ENCODE measurements around the gene SPSB3.

Gene SPSB3

GRCh38 chr16:1771188-1771863 lies 11.0 kb downstream of the SPSB3 start, which contains the start of gene NME3:
NME3 (minus strand) TSS chr16:1771543; CDS start chr16:1771534, 9 bp downstream.
- H3K4me1 Mint-ChIP-seq, result peaks cover 21 to 50% of the 10 kb centered on the region in 2 donors
- peak within 1 kb of the TSS; percentile 98 for H3K27ac Mint-ChIP-seq
- DNase-seq, result peak; percentile 64
- no peaks in the 10 kb centered on the region for H3K27me3 Mint-ChIP-seq
- no peaks in the 10 kb centered on the region for H3K9me3 Mint-ChIP-seq
- H3K4me3 Mint-ChIP-seq, result peak within 1 kb of the TSS; percentile 91 to 99
- H3K36me3 Mint-ChIP-seq, result peaks cover 38 to 41% of the 10 kb centered on the region in 2 donors
- peak; percentile 50 to 60 for ATAC-seq (replicated peaks)

- no peaks in the 10 kb centered on the region for H3K27me3 Mint-ChIP-seq
- H3K9me3 Mint-ChIP-seq, result no peaks in the 10 kb centered on the region
- H3K36me3 Mint-ChIP-seq, result peaks cover 36 to 41% of the 10 kb centered on the region in 2 donors
- DNase-seq, result peak; percentile 66
- peaks cover 21 to 50% of the 10 kb centered on the region in 2 donors for H3K4me1 Mint-ChIP-seq
- peak; percentile 46 to 51 for ATAC-seq (replicated peaks)
- H3K27ac Mint-ChIP-seq, result peak overlapping the region; percentile 93
- H3K4me3 Mint-ChIP-seq, result peak overlapping the region; percentile 91 to 99
Observed at GRCh38 chr16:1770328-1771187, 11.8 kb downstream of the SPSB3 start.

GRCh38 chr16:1769402-1770300 lies 12.7 kb downstream of the SPSB3 start:
- H3K27me3 Mint-ChIP-seq, result no peaks in the 10 kb centered on the region
- no peaks in the 10 kb centered on the region for H3K9me3 Mint-ChIP-seq
- ATAC-seq (replicated peaks), result no peak

GRCh38 chr16:1768767-1769401 lies 13.5 kb downstream of the SPSB3 start:
- Mint-ChIP-seq H3K36me3 (peaks cover 38 to 44% of the 10 kb centered on the region in 2 donors), H3K27ac (peak overlapping the region; percentile 80), H3K4me1 (peaks cover 20 to 38% of the 10 kb centered on the region in 2 donors), H3K9me3 (no peaks in the 10 kb centered on the region), H3K4me3 (peak overlapping the region in 1 of 2 donors; percentile 25), H3K27me3 (no peaks in the 10 kb centered on the region)
- ATAC-seq (replicated peaks) (no peak), DNase-seq (no peak)

More at GRCh38 chr16:1769402-1770300, 12.7 kb downstream of the SPSB3 start:
- DNase-seq, result no peak
- Mint-ChIP-seq H3K27ac (peak overlapping the region; percentile 93), H3K36me3 (peaks cover 38 to 44% of the 10 kb centered on the region in 2 donors), H3K4me1 (peaks cover 21 to 45% of the 10 kb centered on the region in 2 donors), H3K4me3 (peak overlapping the region; percentile 91 to 99)

- H3K36me3 Mint-ChIP-seq, result peaks cover 38 to 44% of the 10 kb centered on the region in 2 donors
- H3K4me3 Mint-ChIP-seq, result peak overlapping the region in 1 of 2 donors; percentile 8
- ATAC-seq (replicated peaks) (no peak), DNase-seq (no peak)
- H3K27ac Mint-ChIP-seq, result peak overlapping the region; percentile 84
- H3K4me1 Mint-ChIP-seq, result peaks cover 18 to 36% of the 10 kb centered on the region in 2 donors
- no peaks in the 10 kb centered on the region for H3K9me3 Mint-ChIP-seq
- no peaks in the 10 kb centered on the region for H3K27me3 Mint-ChIP-seq
Observed at GRCh38 chr16:1768061-1768766, 14.2 kb downstream of the SPSB3 start.

GRCh38 chr16:1767116-1767994 lies 15.0 kb downstream of the SPSB3 start:
- peaks cover 17 to 35% of the 10 kb centered on the region in 2 donors for H3K4me1 Mint-ChIP-seq
- DNase-seq (no peak), ATAC-seq (replicated peaks) (no peak)
- peaks cover 41 to 48% of the 10 kb centered on the region in 2 donors for H3K36me3 Mint-ChIP-seq
- peak overlapping the region; percentile 59 for H3K27ac Mint-ChIP-seq
- no peaks in the 10 kb centered on the region for H3K9me3 Mint-ChIP-seq
- peak overlapping the region in 1 of 2 donors; percentile 6 for H3K4me3 Mint-ChIP-seq
- no peaks in the 10 kb centered on the region for H3K27me3 Mint-ChIP-seq

- no peak overlapping the region for H3K4me3 Mint-ChIP-seq
- H3K9me3 Mint-ChIP-seq, result no peaks in the 10 kb centered on the region
- ATAC-seq (replicated peaks) (no peak), DNase-seq (no peak)
- H3K27ac Mint-ChIP-seq, result no peak overlapping the region
- H3K27me3 Mint-ChIP-seq, result no peaks in the 10 kb centered on the region
- peaks cover 41 to 48% of the 10 kb centered on the region in 2 donors for H3K36me3 Mint-ChIP-seq
- H3K4me1 Mint-ChIP-seq, result peaks cover 11 to 28% of the 10 kb centered on the region in 2 donors
Observed at GRCh38 chr16:1766701-1767100, 15.7 kb downstream of the SPSB3 start.

GRCh38 chr16:1766231-1766630 lies 16.1 kb downstream of the SPSB3 start:
- ATAC-seq (replicated peaks) (no peak), DNase-seq (no peak)
- peak overlapping the region; percentile 56 for H3K27ac Mint-ChIP-seq
- H3K36me3 Mint-ChIP-seq, result peaks cover 44 to 52% of the 10 kb centered on the region in 2 donors
- H3K9me3 Mint-ChIP-seq, result no peaks in the 10 kb centered on the region
- H3K27me3 Mint-ChIP-seq, result no peaks in the 10 kb centered on the region
- H3K4me1 Mint-ChIP-seq, result peaks cover 11 to 26% of the 10 kb centered on the region in 2 donors
- no peak overlapping the region for H3K4me3 Mint-ChIP-seq

GRCh38 chr16:1765826-1766225 lies 16.5 kb downstream of the SPSB3 start:
- ATAC-seq (replicated peaks) (no peak), DNase-seq (no peak)
- Mint-ChIP-seq H3K9me3 (no peaks in the 10 kb centered on the region), H3K27me3 (no peaks in the 10 kb centered on the region), H3K36me3 (peaks cover 48 to 55% of the 10 kb centered on the region in 2 donors), H3K27ac (peak overlapping the region; percentile 56), H3K4me3 (no peak overlapping the region), H3K4me1 (peaks cover 11 to 26% of the 10 kb centered on the region in 2 donors)

- H3K9me3 Mint-ChIP-seq, result no peaks in the 10 kb centered on the region
- DNase-seq (no peak), ATAC-seq (replicated peaks) (no peak)
- no peak overlapping the region for H3K4me3 Mint-ChIP-seq
- H3K4me1 Mint-ChIP-seq, result peaks cover 6 to 20% of the 10 kb centered on the region in 2 donors
- no peaks in the 10 kb centered on the region for H3K27me3 Mint-ChIP-seq
- peak overlapping the region; percentile 59 for H3K27ac Mint-ChIP-seq
- peaks cover 45 to 55% of the 10 kb centered on the region in 2 donors for H3K36me3 Mint-ChIP-seq
Observed at GRCh38 chr16:1764971-1765370, 17.4 kb downstream of the SPSB3 start.

- no peaks in the 10 kb centered on the region for H3K9me3 Mint-ChIP-seq
- peaks cover 47 to 52% of the 10 kb centered on the region in 2 donors for H3K36me3 Mint-ChIP-seq
- no peak overlapping the region for H3K4me3 Mint-ChIP-seq
- ATAC-seq (replicated peaks), result no peak
- DNase-seq, result no peak
- no peaks in the 10 kb centered on the region for H3K27me3 Mint-ChIP-seq
- H3K27ac Mint-ChIP-seq, result no peak overlapping the region
- H3K4me1 Mint-ChIP-seq, result peaks cover 2 to 11% of the 10 kb centered on the region in 2 donors
Observed at GRCh38 chr16:1763521-1764511, 18.6 kb downstream of the SPSB3 start.
